SK-N-SH (cell line): ENCODE data around the gene CCDC174.

Experiments
- FOXM1 ChIP-seq: IDR thresholded peaks from 2 replicates; pipeline ENCODE4 v1.4.0; 2012; ENCODE audit warnings: low read depth, mild to moderate bottlenecking
- GABPA ChIP-seq: IDR thresholded peaks from 2 replicates; pipeline ENCODE4 v1.4.0; 2012; ENCODE audit warnings: low read depth, mild to moderate bottlenecking
- RFX5 ChIP-seq: IDR thresholded peaks from 2 replicates; pipeline ENCODE4 v1.6.1; 2012; ENCODE audit warnings: mild to moderate bottlenecking, improper control_type of control experiment, low read length
- TF ChIP-seq, protein P1 (sequence below): IDR thresholded peaks from 2 replicates; pipeline ENCODE4 v1.4.0; 2012; ENCODE audit warnings: low read depth
- TF ChIP-seq, protein P2 (sequence below): fragments of 150-350 bp; IDR thresholded peaks from 2 replicates; pipeline ENCODE4 v1.6.1; 2016; ENCODE audit warnings: mild to moderate bottlenecking, low read depth, low read length
- TF ChIP-seq, protein P3 (sequence below): fragments of 200-600 bp; sonication (generic); IDR thresholded peaks from 2 replicates; pipeline ENCODE4 v1.6.1; 2017; ENCODE audit warnings: antibody characterized with exemption, mild to moderate bottlenecking, moderate library complexity

DNA sequence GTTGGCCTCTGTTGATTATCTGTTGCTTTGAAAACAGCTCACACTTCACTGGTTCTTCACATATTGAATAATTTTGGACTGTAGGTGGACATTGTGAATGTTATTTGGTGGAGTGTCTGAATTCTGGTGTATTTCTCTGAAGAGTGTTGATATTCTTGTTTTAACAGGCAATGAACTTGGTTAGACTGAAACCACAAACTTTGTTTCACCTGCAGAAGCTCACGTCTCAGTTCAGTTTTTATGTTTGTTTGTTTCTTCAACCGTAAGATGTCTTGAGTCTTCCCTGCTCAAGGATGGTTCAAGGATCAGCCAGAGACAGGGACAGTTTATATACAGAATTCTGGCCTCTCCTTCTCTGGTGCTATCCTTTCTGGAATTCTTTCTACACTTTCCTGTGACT, 67.0 kb downstream of the CCDC174 start:
- TF ChIP-seq GABPA (no peak), RFX5 (no peak), FOXM1 (no peak)
- TF ChIP-seq, protein P1, sequence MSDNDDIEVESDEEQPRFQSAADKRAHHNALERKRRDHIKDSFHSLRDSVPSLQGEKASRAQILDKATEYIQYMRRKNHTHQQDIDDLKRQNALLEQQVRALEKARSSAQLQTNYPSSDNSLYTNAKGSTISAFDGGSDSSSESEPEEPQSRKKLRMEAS: no peak
- TF ChIP-seq, protein P2, sequence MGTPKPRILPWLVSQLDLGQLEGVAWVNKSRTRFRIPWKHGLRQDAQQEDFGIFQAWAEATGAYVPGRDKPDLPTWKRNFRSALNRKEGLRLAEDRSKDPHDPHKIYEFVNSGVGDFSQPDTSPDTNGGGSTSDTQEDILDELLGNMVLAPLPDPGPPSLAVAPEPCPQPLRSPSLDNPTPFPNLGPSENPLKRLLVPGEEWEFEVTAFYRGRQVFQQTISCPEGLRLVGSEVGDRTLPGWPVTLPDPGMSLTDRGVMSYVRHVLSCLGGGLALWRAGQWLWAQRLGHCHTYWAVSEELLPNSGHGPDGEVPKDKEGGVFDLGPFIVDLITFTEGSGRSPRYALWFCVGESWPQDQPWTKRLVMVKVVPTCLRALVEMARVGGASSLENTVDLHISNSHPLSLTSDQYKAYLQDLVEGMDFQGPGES: no peak
- TF ChIP-seq, protein P3, sequence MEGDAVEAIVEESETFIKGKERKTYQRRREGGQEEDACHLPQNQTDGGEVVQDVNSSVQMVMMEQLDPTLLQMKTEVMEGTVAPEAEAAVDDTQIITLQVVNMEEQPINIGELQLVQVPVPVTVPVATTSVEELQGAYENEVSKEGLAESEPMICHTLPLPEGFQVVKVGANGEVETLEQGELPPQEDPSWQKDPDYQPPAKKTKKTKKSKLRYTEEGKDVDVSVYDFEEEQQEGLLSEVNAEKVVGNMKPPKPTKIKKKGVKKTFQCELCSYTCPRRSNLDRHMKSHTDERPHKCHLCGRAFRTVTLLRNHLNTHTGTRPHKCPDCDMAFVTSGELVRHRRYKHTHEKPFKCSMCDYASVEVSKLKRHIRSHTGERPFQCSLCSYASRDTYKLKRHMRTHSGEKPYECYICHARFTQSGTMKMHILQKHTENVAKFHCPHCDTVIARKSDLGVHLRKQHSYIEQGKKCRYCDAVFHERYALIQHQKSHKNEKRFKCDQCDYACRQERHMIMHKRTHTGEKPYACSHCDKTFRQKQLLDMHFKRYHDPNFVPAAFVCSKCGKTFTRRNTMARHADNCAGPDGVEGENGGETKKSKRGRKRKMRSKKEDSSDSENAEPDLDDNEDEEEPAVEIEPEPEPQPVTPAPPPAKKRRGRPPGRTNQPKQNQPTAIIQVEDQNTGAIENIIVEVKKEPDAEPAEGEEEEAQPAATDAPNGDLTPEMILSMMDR: no peak
